ENCODE data around the gene TUBGCP3.

TUBGCP3 gene

DNA sequence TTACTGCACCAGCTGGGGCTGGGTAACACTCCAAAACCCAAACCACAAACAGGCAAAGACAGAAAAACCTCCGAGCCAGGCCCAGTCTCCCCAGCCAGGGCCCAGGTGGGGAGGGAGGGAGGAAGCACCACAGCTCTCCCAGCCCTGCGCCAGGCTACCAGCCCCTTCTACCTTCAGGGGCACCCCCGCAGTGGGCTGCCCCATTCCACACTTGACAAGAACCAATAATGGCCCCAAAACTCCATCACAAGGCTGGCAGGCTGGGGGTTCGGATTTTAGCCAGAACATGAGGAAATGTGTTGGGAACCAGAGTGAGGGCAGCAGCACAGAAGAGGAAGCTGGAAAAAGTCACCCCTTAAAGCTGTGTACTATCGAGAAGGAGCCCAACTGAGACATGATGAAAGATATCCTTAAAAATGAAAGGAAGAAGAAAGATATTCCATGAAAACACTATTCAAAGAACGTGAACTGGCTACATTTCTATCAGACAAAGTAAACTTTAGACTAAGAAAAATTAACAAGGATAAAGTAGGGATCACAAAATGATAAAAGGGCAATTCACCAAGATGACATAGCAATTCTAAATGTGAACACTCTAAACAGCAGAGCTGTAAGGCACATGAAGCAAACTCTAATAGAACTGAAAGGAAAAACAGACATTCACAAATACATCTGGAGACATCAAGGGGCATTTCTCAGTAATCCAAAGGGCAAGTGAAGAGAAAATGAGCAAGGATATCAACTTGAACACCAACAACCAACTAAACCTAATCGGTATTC is 12.9 kb downstream of the TUBGCP3 start:
- Histone ChIP-seq H3K4me3 (ENCODE audit: low read depth in 1 of 2, low read length in 2 of 2) (no peak overlapping the region), H3K27ac (ENCODE audit: low read length) (peak overlapping the region; percentile 35), H3K27me3 (ENCODE audit: low read depth, low read length) (no peaks in the 10 kb centered on the region), H3K9me3 (ENCODE audit: control insufficient read depth in 1 of 2, low read length in 2 of 2) (no peaks in the 10 kb centered on the region), H3K4me1 (ENCODE audit: control insufficient read depth in 1 of 2, insufficient read depth in 2 of 2, low read length in 2 of 2) (peaks cover 7 to 15% of the 10 kb centered on the region in 2 donors), H3K36me3 (ENCODE audit: control insufficient read depth in 1 of 2, insufficient read depth in 2 of 2, low read length in 2 of 2) (no peaks in the 10 kb centered on the region)

DNA sequence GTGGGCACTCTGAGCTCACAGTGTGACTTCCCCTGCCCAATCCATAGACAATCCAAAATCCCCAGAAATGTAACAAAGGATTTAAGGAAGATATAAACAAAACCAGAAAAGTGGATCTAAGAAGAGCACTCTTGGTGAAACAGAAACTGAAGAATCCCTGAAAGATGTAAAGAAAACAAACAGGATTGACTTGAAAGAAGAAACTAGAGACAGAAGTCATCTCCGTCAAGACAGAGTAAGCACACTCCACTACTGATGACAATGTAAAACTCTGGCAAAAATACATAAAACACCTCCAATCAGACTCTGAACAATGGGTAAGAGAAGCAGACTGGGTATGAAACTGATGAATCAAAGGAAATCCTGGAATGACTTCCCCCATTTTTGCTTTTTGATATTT is 13.5 kb downstream of the TUBGCP3 start:
- Histone ChIP-seq H3K27ac (ENCODE audit: low read length) (no peak overlapping the region), H3K27me3 (ENCODE audit: low read depth, low read length) (no peaks in the 10 kb centered on the region), H3K36me3 (ENCODE audit: control insufficient read depth in 1 of 2, insufficient read depth in 2 of 2, low read length in 2 of 2) (no peaks in the 10 kb centered on the region), H3K4me1 (ENCODE audit: control insufficient read depth in 1 of 2, insufficient read depth in 2 of 2, low read length in 2 of 2) (peaks cover 7 to 15% of the 10 kb centered on the region in 2 donors), H3K4me3 (ENCODE audit: low read depth in 1 of 2, low read length in 2 of 2) (no peak overlapping the region), H3K9me3 (ENCODE audit: control insufficient read depth in 1 of 2, low read length in 2 of 2) (no peaks in the 10 kb centered on the region)

- Histone ChIP-seq H3K4me3 (ENCODE audit: low read depth in 1 of 2, low read length in 2 of 2) (no peak overlapping the region), H3K9me3 (ENCODE audit: control insufficient read depth in 1 of 2, low read length in 2 of 2) (no peaks in the 10 kb centered on the region), H3K4me1 (ENCODE audit: control insufficient read depth in 1 of 2, insufficient read depth in 2 of 2, low read length in 2 of 2) (peaks cover 7 to 15% of the 10 kb centered on the region in 2 donors), H3K27me3 (ENCODE audit: low read depth, low read length) (no peaks in the 10 kb centered on the region), H3K27ac (ENCODE audit: low read length) (no peak overlapping the region), H3K36me3 (ENCODE audit: control insufficient read depth in 1 of 2, insufficient read depth in 2 of 2, low read length in 2 of 2) (peaks cover under 1 to 2% of the 10 kb centered on the region in 2 donors)
Observed at GRCh38 chr13:112573710-112574109, 14.2 kb downstream of the TUBGCP3 start.

DNA sequence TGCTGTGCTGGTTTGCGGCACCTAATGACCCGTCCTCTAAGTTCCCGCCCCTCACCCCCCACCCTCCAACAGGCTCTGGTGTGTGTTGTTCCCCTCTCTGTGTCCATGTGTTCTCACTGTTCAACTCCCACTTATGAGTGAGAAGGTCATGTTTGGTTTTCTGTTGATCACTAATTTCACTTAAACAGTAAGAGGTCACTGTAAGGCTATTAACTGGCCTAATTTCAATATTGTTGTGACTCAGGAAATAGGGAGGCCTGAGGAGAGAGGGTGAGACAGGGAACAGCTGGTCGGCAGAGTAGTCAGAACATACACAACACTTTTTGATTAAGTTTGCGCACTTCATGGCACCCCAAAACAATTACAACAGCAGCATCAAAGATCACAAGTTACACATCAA is 15.6 kb downstream of the TUBGCP3 start:
- Histone ChIP-seq H3K4me1 (ENCODE audit: control insufficient read depth in 1 of 2, insufficient read depth in 2 of 2, low read length in 2 of 2) (peaks cover 7 to 16% of the 10 kb centered on the region in 2 donors), H3K9me3 (ENCODE audit: control insufficient read depth in 1 of 2, low read length in 2 of 2) (no peaks in the 10 kb centered on the region), H3K27ac (ENCODE audit: low read length) (no peak overlapping the region), H3K27me3 (ENCODE audit: low read depth, low read length) (no peaks in the 10 kb centered on the region), H3K36me3 (ENCODE audit: control insufficient read depth in 1 of 2, insufficient read depth in 2 of 2, low read length in 2 of 2) (peaks cover 6 to 15% of the 10 kb centered on the region in 2 donors), H3K4me3 (ENCODE audit: low read depth in 1 of 2, low read length in 2 of 2) (no peak overlapping the region)

DNA sequence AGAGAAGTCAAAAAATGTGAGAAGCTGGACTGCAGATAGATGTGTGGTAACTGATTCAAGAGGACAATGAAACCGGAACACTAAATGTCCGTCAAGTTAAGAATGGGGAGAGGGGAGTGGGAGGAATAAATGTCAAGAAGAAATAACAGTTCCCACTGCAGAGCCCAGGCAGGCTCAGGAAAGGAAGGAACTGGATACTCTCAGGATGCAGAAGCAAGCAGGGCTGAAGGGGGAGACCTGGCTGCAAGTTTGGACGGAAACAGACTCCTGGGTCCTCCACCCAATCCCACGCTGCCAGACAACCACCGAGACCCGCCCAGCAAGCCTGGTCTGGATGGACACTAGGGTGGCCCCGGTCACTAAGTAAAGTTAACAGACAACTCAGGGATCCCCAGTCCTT is 18.1 kb downstream of the TUBGCP3 start:
- Histone ChIP-seq H3K4me1 (ENCODE audit: control insufficient read depth in 1 of 2, insufficient read depth in 2 of 2, low read length in 2 of 2) (peaks cover 0 to 6% of the 10 kb centered on the region in 2 donors), H3K4me3 (ENCODE audit: low read depth in 1 of 2, low read length in 2 of 2) (no peak overlapping the region), H3K27me3 (ENCODE audit: low read depth, low read length) (no peaks in the 10 kb centered on the region), H3K9me3 (ENCODE audit: control insufficient read depth in 1 of 2, low read length in 2 of 2) (no peaks in the 10 kb centered on the region), H3K27ac (ENCODE audit: low read length) (no peak overlapping the region), H3K36me3 (ENCODE audit: control insufficient read depth in 1 of 2, insufficient read depth in 2 of 2, low read length in 2 of 2) (peaks cover 9 to 22% of the 10 kb centered on the region in 2 donors)

DNA sequence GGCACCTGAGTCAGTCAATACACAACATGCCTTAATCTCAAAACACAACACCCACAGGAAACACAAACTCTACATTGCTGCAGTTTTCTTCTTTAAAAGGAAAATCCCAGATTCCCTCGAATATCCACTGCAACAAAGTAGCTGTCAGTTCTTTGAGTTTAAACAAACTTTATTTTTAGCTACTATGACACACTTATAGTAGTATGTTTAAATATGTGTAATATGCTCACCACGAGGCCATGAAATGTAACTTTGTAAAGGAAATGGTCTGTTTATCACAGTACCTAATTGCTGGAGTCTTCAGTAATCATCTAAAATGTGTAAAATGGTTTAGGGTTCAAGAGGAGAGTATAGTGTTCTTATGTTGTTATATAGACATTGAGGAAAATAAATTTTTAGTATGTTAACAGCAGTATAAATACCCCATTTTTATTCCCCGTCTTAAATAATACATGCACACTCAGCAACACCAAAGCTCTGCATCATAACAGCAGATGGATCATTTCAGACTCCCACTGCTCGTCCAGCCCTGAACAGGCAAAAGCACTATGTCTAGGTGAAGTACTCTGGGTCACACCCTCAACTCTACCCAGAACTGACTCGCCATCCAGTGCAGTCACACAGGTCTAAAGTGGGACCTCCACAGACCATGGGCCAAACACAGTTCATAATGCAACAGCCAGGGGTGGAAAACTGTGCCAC is 20.6 kb downstream of the TUBGCP3 start:
- H3K4me1 ChIP-seq (ENCODE audit: control insufficient read depth in 1 of 2, insufficient read depth in 2 of 2, low read length in 2 of 2), result peaks cover 0 to 4% of the 10 kb centered on the region in 2 donors
- H3K9me3 ChIP-seq (ENCODE audit: control insufficient read depth in 1 of 2, low read length in 2 of 2), result no peaks in the 10 kb centered on the region
- no peak overlapping the region for H3K27ac ChIP-seq (ENCODE audit: low read length)
- no peaks in the 10 kb centered on the region for H3K27me3 ChIP-seq (ENCODE audit: low read depth, low read length)
- H3K36me3 ChIP-seq (ENCODE audit: control insufficient read depth in 1 of 2, insufficient read depth in 2 of 2, low read length in 2 of 2), result peaks cover 13 to 43% of the 10 kb centered on the region in 2 donors
- H3K4me3 ChIP-seq (ENCODE audit: low read depth in 1 of 2, low read length in 2 of 2), result no peak overlapping the region

GRCh38 chr13:112562786-112563383 is 25.1 kb downstream of the TUBGCP3 start:
- no peak overlapping the region for H3K27ac ChIP-seq (ENCODE audit: low read length)
- peaks cover 12 to 57% of the 10 kb centered on the region in 2 donors for H3K36me3 ChIP-seq (ENCODE audit: control insufficient read depth in 1 of 2, insufficient read depth in 2 of 2, low read length in 2 of 2)
- no peak overlapping the region for H3K4me3 ChIP-seq (ENCODE audit: low read depth in 1 of 2, low read length in 2 of 2)
- H3K27me3 ChIP-seq (ENCODE audit: low read depth, low read length), result no peaks in the 10 kb centered on the region
- no peaks in the 10 kb centered on the region for H3K9me3 ChIP-seq (ENCODE audit: control insufficient read depth in 1 of 2, low read length in 2 of 2)
- peaks cover 0 to 4% of the 10 kb centered on the region in 2 donors for H3K4me1 ChIP-seq (ENCODE audit: control insufficient read depth in 1 of 2, insufficient read depth in 2 of 2, low read length in 2 of 2)

GRCh38 chr13:112562254-112562653 is 25.7 kb downstream of the TUBGCP3 start:
- peaks cover 17 to 56% of the 10 kb centered on the region in 2 donors for H3K36me3 ChIP-seq (ENCODE audit: control insufficient read depth in 1 of 2, insufficient read depth in 2 of 2, low read length in 2 of 2)
- no peak overlapping the region for H3K4me3 ChIP-seq (ENCODE audit: low read depth in 1 of 2, low read length in 2 of 2)
- peaks cover 0 to 1% of the 10 kb centered on the region in 2 donors for H3K4me1 ChIP-seq (ENCODE audit: control insufficient read depth in 1 of 2, insufficient read depth in 2 of 2, low read length in 2 of 2)
- H3K27me3 ChIP-seq (ENCODE audit: low read depth, low read length), result no peaks in the 10 kb centered on the region
- H3K9me3 ChIP-seq (ENCODE audit: control insufficient read depth in 1 of 2, low read length in 2 of 2), result no peaks in the 10 kb centered on the region
- H3K27ac ChIP-seq (ENCODE audit: low read length), result no peak overlapping the region

DNA sequence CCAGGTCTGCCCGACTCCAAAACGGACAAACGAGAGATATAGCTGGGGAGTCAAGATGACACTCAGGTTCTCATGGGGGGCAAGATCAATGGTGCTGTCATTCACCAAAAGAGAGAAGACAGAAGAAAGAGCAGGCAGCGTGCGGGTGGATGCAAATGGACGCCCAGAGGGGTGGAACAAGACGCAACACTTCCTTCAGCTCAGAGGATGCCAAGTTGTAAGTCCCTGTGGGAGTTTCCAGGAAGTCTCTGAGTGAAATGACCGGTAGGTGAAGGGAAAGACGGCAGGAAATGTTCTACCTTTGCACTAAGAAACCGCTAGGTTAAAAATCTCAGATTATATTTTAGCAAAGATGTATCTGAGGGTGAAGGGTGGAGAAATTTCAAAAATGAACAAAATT is 26.5 kb downstream of the TUBGCP3 start:
- Histone ChIP-seq H3K4me3 (ENCODE audit: low read depth in 1 of 2, low read length in 2 of 2) (no peak overlapping the region), H3K36me3 (ENCODE audit: control insufficient read depth in 1 of 2, insufficient read depth in 2 of 2, low read length in 2 of 2) (peaks cover 20 to 57% of the 10 kb centered on the region in 2 donors), H3K4me1 (ENCODE audit: control insufficient read depth in 1 of 2, insufficient read depth in 2 of 2, low read length in 2 of 2) (no peaks in the 10 kb centered on the region), H3K27me3 (ENCODE audit: low read depth, low read length) (no peaks in the 10 kb centered on the region), H3K9me3 (ENCODE audit: control insufficient read depth in 1 of 2, low read length in 2 of 2) (no peaks in the 10 kb centered on the region), H3K27ac (ENCODE audit: low read length) (no peak overlapping the region)

GRCh38 chr13:112558696-112559418 is 29.1 kb downstream of the TUBGCP3 start:
- Histone ChIP-seq H3K36me3 (ENCODE audit: control insufficient read depth in 1 of 2, insufficient read depth in 2 of 2, low read length in 2 of 2) (peaks cover 46 to 69% of the 10 kb centered on the region in 2 donors), H3K4me3 (ENCODE audit: low read depth in 1 of 2, low read length in 2 of 2) (no peak overlapping the region), H3K4me1 (ENCODE audit: control insufficient read depth in 1 of 2, insufficient read depth in 2 of 2, low read length in 2 of 2) (no peaks in the 10 kb centered on the region), H3K27me3 (ENCODE audit: low read depth, low read length) (no peaks in the 10 kb centered on the region), H3K9me3 (ENCODE audit: control insufficient read depth in 1 of 2, low read length in 2 of 2) (no peaks in the 10 kb centered on the region), H3K27ac (ENCODE audit: low read length) (no peak overlapping the region)

- no peak overlapping the region for H3K4me3 ChIP-seq (ENCODE audit: low read depth in 1 of 2, low read length in 2 of 2)
- H3K27me3 ChIP-seq (ENCODE audit: low read depth, low read length), result no peaks in the 10 kb centered on the region
- H3K9me3 ChIP-seq (ENCODE audit: control insufficient read depth in 1 of 2, low read length in 2 of 2), result no peaks in the 10 kb centered on the region
- no peak overlapping the region for H3K27ac ChIP-seq (ENCODE audit: low read length)
- H3K36me3 ChIP-seq (ENCODE audit: control insufficient read depth in 1 of 2, insufficient read depth in 2 of 2, low read length in 2 of 2), result peaks cover 58 to 75% of the 10 kb centered on the region in 2 donors
- H3K4me1 ChIP-seq (ENCODE audit: control insufficient read depth in 1 of 2, insufficient read depth in 2 of 2, low read length in 2 of 2), result no peaks in the 10 kb centered on the region
Observed at GRCh38 chr13:112556600-112556999, 31.4 kb downstream of the TUBGCP3 start.
